ENCODE measurements around the gene LRPAP1.

LRPAP1 gene

DNA sequence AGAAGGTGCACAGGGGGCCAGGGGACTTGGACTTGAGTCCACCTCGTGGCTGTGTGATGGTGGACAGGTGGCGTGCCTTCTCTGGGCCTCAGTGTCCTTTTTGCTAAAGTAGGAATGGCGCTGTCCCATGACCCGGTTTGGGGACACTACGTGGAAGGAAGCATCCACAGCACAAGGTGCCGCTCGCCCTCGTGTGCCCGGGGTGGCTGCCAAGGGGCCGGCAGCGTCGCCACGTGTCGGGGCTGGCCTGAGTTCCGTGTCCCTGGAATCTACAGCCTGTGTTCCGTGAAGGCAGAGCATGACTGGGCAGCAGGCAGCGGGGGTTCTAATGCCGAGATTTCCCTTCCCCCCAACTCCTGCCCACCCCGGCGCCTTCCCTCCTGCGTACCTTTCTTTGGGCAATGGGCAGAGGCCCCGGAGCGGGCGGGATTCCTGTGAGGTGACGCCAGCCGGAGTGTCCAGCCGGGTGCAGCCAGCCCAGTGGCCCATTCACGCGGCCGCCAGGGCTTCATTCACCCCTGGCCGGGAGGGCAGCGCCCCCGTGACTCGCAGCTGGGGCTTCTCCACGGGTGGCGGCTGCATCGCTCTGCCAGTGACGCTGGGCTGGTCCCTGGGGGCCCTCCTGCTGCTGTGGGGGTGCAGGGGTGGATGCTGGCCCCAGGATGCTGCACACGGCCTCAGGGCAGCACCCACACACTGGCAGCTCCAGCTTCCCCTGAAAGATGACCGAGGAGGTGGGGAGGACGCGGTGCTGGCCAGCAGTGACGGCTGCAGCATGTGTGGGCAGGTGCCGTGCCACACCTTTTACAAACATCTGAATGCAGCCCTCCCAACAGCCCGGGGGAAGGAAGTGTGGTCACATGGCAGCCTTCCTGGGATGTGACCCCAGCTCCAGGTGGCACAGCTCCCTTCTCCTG is 47.9 kb downstream of the LRPAP1 start:
- no peak for DNase-seq (ENCODE audit: low read depth)

DNA sequence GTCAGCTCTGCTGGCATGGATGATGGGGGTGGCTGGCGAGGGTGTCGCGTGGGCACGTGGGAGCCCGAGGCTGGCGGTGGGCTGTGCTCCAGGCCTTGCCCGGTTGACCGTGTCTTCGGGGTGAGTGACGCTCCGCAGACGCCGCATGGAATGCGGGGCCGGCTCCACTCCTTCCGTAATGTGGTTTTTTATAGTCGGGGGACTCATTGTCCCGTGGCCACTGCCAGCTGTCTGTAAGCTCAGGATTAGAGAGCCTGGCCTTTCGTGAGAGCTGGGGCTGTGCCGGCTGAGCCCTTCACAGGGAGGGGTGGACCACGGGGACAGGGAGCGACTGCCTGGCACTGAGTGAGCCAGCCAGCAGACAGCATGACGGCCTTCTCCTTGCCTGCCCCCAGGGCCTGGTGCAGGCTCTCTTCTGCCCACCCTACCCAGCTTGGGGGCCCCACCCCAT is 48.7 kb downstream of the LRPAP1 start:
- no peak for DNase-seq (ENCODE audit: low read depth)

DNA sequence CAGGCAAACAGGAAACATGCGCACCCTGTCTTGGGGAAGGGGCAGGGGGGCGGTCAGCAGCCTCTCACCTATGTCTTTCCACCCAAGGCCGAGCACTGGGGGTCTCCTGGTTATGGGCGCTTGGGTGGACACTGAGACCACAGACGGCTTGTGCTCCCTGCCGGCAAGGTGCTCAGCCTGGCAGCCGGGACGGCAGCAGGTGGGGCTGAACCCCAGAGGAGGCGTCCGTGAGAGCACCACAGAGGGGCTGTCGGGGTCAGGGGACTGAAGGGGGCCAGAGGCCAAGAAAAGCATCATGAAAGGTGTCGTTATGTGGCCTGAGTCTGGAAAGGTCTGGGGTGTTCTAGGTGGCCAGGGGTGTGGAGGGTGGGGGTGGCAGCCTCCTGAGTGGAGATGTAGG is 49.5 kb downstream of the LRPAP1 start:
- DNase-seq (ENCODE audit: low read depth): no peak

DNA sequence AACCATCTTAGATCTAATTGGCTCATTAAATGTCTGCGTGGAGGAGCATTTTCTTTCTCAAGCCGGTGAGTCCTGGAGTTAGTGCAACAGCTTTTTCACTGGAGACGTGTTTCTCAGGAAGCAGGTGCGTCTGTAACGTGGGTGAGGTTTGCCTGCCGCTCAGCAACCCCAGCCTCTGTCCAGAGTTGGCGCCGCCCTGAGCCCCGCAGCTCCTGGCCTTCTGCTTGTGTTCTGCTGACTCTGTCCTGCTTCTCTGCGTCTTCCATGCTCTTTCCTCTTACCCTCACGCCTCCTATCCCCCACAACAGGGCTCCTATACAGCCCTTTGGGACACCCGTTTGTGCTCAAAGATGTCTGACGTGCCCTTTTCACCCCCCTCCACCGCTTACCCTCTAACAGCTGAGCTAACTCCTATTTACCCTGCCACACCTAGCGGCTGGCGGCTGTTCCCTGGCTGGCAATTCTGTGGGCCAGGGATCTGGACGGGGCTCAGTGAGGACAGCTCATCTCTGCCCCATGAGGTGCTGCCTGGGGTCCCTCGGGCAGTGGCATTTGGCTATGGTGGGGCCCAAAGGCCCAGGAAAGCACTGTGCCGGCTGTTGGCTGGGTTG is 50.3 kb downstream of the LRPAP1 start:
- no peak for DNase-seq (ENCODE audit: low read depth)

DNA sequence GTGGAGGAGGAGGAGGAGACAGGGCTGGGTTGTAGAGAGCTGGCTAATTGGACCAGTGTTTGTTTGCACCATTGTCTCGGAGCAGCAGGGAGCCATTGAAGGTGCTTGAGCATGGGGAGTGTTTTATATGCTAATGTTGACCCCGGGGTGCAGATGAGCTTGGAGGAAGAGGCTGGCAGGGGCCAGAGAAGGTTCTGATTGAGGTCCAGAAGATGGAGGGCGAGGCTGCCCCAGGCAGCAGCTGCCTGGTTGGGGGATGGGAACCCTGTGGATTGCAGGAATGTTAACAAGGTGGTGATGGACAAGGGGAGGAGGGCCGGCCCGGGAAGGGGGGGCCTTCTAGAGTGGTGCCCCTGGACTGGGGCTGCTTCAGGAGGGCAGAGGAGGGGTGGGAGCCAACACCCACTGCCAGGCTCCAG is 51.1 kb downstream of the LRPAP1 start:
- no peak for DNase-seq (ENCODE audit: low read depth)

DNA sequence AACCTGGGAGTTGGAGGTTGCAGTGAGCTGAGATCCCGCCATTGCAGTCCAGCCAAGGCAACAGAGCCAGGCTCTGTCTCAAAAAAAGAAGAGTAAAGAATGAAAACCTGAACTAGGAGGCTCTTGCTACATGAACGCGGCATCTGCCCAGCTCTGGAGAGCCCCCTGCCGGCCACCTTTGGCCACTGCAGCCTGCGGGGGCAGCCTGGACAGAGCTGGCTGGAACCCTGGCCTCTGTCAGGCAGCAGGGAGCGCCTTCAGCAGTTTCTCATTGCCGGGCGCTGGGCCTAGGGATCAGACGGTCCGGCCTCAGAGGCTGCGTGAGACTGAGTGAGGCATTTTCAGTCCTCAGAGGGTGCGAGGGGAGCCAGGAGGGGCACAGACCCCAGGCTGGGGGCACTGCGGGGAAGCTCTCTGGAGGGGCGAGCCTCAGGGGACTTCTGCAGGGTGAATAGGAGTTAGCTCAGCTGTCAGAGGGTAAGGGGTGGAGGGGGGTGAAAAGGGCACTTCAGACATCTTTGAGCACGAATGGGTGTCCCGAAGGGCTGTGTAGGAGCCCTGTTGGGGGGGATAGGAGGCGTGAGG is 51.6 kb downstream of the LRPAP1 start:
- peak; percentile 47 for DNase-seq (ENCODE audit: low read depth)

DNA sequence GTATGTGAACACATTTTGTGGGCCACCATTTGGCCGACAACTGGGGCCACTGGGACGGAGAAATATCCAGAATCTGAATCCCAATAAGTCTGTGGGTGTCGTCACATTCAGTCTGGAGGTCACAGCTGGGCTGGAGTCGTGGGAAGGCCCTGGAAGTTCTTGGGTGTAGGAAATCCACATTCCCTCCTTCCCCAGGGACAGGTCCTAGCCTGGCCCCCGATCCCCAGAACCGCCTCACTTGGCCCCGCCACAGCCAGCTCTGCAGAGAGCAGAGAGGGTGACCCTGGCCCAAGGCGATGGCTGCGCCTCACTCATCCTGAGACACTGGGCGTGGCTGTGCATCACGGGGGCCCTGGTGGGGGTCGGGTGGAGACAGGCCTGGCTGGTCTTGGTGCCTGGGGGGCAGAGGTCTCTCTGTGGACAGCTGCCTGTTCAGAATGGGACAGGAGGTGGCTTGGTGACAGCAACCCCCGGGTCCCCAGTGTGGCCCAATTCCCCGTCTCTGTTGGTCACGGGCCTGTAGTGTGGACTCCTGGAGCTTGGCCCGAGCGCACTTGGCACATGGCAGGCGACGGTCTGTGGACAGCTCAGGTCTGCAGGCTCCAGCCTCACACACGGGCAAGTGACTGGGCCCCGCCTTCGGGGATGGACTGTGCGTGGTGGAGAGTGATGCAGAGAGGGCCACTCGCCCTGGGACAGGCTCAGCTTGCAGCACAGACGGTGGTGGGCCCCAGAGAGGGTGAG is 52.7 kb downstream of the LRPAP1 start:
- no peak for DNase-seq (ENCODE audit: low read depth)

DNA sequence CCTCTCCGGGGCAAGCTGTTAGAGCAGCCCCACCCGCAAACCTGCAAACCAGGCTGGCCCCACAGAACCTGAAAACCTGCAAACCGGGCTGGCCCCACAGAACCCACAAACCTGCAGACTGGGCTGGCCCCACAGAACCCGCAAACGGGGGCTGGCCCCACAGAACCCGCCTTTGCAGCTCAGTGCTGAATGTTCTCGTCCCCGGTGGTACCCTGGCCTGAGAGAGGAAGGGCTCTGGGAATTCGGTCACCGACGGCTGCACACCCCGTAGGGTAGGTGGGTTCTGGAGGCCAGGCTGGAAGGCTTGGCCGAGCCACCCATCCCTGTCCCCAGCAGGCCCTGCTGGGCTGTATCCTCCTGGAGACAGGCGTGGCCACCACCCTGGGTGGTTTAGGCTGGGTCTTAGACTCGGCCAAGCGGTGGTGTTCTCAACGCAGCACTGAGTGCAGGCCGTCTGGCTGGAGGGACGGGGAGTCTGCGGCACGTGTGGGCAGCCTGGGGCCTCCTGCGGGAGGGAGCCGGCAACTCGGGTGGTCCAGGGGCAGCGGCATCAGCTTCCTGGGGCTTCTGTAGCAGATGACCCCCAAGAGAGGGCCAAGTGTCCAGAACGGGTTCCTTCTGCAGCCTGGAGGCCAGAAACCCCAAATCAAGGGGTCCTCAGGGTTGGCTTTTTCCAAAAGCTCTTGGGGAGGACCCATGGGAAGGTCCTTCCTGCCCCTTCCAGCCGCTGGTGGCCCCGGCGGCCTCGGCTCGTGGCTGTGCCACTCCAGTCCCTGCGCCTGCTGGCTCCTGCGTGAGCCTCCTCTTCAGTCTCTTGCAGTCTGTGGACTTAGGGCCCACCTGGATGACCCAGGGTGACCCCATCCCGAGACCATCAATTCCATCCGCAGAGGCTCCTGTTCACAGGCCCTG is 53.5 kb downstream of the LRPAP1 start:
- DNase-seq (ENCODE audit: low read depth): no peak

DNA sequence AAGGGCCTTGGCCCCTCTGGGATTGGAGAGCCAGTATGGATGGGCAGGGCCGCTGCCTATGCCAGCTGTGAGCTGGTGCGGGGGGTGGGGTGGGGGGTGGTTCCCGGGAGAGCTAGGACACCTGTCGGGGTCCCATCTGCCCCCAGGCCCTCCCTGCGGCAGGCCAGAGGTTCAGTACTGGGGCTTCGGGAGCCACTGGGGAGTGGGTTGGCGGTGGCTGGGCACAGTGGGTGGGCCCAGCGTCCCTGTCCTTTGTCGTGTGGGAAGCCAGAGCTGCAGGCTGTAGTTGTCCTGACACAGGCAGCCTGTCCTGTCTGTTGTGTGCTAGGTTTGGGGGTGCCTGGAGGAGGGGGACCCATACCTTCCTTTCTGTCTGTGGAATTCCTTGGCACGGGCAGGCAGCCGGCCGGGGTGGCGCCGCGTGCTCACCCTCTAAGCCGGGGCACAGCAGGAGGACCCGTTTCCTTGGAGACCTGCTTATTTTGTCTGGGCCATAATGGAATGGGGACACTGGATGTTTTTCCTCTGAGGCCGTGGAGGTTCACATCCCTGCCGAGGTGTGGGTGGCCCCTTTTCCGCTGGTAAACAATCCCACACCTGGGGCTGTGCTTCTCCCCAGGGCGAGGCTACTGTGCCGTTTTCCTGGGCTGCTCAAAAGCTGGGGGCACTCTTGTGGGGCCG is 54.3 kb downstream of the LRPAP1 start:
- no peak for DNase-seq (ENCODE audit: low read depth)

DNA sequence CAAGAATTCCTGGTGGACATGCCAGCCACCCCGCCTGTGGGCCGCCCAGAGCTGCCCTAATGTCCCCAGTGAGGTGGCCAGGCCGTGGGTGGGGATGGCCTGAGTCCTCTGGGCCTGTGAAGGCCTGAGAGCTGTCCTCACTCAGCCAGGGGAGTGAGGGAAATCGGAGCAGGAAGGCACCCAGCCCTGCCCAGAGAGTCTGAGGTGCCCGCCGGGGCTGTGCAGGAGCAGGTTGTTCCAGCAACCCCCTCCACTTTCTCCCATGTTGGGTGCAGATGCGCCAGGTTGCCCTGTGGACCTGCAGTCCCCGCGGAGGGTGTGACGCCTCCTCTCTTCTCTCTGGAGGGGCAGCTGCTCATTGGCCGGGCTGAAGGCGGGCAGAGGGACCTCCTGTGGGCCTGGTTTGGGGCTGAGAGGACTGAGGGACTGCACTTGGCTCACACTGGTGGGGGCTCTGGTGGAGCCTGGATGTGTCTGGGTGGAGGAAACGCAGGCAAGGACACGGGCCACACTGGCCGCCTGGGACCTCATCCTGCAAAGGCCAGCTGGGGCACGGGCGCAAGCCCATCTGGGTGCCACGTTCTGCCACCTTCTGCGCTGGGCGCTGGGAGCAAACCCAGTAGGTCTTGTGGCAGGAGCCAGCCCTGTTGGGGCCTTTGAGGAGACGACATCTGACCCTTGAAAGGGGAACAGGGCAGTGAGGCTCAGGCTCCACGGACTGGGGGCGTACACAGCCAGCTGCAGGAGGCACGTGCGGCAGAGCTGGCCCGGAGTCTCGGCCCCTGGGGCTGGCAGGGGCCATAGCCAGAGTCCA is 55.1 kb downstream of the LRPAP1 start:
- no peak for DNase-seq (ENCODE audit: low read depth)

DNA sequence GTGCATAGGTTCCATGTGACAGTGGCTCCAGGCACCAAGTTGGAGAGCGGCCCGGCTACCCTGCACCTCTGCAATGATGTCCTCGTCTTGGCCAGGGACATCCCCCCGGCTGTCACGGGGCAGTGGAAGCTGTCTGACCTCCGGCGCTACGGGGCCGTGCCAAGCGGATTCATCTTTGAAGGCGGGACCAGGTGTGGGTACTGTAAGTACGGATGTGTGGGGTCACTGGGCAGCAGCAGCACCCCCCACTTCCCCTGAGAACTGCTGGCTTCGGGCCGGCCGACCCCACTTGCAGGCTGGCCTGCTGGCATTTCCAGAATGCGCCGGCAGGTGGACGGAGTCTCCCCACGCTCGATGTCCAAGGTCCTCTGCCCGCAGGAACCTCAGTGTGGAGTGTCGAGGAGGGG is 55.9 kb downstream of the LRPAP1 start:
- no peak for DNase-seq (ENCODE audit: low read depth)

DNA sequence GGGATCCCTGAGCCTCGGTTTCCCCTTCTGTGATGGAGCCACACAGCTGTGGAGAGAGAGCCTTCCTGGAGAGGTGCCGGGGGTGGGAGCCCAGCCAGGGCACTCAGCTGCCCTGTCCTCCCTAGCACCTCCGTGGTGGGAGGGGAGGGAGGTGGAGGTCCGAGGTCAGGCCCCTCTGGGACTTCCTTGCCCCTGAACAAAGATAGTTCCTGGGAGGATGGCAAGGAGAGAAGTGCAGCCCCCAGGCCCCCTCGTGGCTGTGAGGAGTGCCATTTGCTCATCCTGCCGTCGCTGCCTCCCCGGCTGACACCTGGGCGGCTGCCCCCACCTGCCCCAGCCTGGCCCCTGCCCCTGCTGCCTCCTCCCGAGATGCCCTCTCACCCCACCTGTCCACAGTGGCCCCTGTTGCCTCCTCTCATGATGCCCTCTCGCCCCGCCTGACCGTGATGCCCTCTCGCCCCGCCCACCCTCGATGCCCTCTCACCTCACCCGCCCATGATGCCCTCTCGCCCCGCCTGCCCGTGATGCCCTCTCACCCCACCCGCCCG is 56.4 kb downstream of the LRPAP1 start:
- DNase-seq (ENCODE audit: low read depth): no peak

DNA sequence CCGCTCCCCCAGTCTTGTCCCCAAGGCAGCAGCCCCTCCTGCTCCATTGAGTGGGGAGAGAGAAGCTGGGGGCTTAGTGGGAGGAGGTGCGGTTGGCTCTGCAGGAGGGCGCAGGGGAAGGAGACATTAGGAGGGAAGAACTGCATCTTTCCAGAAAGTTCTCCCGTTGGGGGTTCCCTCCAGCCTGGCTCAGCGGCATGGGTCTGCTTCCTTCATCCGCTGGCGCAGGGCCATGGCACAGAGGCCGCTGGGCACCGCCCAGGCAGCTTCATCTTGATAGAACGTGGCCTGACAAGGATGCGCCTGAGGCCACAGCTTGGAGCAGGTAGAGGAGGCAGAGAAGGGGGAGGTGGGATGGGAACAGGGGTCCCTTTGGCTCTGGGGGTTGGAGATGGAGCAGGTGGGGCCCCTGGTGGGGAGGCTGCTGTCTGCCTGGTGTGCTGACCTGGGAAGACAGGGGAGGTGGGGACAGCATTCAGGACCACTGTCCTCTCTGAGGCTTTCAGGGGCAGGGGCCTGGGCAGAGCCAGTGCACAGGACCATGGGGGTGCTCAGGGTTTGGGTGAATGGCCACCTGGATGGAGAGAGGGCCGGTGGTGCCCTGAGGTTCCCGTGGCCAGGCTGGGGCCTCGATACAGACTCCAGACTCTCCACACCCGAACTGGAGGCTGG is 57.0 kb downstream of the LRPAP1 start:
- no peak for DNase-seq (ENCODE audit: low read depth)

DNA sequence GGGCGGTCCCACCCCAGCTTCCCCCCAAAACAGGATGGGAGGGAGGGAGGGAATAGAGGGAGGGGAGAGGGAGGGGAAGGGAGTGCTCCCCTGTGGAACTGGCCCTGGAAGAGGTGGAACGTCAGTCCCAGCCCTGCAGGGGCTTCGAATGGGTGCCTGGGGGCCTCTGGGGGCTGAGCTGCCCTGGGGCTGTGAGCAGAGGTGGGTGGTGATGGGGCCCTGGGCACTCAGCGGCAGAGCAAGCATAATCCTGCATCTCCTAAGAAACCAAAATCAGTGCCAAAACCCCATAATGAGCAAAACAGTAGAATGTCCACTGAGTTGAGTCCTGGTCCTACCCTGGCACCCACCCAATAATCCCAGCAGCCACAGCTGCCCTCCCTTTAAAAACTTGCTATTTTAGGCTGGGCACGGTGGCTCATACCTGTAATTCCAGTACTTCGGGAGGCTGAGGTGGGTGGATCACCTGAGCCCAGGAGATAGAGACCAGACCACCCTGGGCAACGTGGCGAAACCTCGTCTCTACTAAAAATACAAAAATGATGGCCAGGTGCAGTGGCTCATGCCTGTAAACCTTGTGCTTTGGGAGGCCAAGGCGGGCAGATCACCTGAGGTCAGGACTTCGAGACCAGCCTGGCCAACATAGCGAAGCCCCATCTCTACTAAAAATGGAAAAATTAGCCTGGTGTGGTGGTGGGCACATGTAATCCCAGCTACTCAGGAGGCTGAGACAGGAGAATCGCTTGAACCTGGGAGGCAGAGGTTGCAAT is 58.0 kb downstream of the LRPAP1 start:
- DNase-seq (ENCODE audit: low read depth): no peak

DNA sequence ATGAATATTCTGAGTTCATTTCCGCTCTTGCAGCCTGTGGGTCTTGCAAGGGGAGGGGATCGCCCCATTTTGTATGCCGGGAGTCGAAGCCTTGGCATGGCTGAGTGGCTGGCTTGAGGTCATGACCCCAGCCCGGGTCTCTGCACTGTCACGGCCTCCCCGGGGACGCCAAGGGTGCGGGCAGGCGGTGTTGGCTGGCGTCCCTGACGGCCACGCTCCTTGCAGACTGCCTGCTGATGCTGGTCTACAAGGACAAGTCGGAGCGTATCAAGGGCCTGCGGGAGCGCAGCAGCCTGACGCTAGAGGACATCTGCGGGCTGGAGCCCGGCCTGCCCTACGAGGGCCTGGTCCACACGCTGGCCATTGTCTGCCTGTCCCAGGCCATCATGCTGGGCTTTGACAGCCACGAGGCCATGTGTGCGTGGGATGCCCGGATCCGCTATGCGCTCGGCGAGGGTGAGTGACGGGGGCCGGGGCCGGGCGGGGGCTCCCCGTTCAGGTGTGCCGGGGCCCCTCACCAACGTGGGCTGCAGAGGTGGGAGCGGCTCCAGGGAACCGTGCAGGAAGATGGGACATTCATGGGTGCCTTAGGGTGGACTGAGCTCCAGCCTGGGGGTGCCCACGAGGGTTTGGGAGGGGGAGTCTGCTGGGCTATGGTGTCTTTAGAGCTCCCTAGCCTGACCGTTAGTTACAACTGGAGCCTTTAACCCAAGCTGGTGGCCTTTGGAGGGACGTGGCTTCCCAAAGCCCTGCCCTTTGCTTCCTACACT is 58.9 kb downstream of the LRPAP1 start:
- DNase-seq (ENCODE audit: low read depth): no peak

DNA sequence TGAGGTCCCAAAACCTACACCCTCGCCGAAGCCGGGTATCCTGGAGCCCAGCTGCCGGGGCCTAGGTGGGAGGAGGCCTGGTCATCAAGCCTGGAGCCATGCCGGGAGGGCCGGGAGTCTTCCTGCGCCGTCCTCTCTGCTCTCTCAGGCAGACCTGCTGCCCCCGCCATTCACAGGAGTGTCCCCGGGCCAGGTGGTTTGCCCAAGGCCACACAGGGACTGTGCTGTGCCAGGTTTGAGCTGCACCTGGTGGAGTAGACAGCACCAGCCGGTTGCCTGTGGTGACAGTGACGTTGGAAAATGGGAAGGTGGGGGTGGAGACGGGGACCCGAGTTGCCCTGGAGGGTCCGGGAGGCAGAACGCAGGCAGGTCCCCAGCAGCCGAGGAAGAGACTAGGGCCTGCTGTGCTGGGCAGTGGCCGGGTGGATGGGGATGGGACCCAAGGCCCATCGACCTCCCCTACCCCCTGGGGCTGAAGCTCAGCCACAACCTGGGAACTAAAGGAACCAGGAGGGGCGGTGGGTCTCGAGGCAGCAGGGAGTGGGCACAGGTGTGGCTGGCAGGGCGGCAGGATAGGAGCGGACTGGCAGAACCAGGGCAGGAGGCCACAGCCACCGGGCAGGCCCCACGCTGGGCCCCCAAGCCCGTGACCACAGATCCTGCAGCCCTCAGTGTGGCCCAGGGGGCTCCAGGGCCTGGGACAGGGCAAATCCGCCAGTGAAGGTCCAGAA is 59.6 kb downstream of the LRPAP1 start:
- no peak for DNase-seq (ENCODE audit: low read depth)

DNA sequence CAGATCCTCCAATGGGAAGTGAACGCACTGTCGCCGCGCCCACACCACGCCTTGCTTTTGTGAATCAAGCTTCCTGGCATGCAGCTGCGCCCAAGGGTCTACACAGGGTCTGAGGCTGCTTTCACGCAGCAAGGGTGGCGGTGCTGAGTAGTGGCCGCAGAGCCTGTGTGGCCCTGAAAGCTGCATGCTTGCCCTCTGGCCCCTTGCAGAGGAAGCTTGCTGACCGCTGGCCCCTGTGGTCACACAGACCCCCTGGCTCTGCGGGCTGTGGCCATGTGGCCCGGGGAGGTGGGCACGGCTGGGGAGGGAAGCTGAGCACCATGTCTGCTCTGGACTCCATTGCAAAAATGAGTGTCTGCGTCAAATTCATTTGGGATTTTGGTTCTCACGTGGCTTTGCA is 60.3 kb downstream of the LRPAP1 start:
- no peak for DNase-seq (ENCODE audit: low read depth)
